GM19455 (cell line): Measurements from ENCODE around the gene NEU2.
A peak's percentile ranks its signal among the peaks of the same experiment; 100 is the strongest.
"Not testable (repeated sequence)": the region's sequence is repeated elsewhere in the genome, so short reads cannot be mapped to it uniquely, and the experiment has no call there.

Experiments used
- ATAC-seq: cut with Tn5 transposase; IDR thresholded peaks from one replicate; pipeline ENCODE4 v1.9.1; 2021; ENCODE audit not compliant: unreplicated experiment

Gene NEU2

DNA sequence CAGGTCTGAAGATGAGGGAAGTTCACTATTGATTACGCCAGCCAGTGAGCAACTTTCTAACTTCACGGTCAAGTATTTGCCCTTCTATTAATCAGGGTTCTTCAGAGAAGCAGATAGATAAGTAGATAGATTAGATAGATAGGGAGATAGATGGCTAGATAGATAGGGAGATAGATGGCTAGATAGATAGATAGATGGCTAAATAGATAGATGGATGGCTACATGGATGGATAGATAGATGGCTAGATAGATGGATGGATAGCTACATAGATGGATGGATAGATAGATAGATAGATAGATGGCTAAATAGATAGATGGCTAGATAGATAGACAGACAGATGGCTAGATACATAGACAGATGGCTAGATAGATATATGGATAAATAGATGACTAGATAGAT lies 22.9 kb downstream of the NEU2 start:
- no peak for ATAC-seq

DNA sequence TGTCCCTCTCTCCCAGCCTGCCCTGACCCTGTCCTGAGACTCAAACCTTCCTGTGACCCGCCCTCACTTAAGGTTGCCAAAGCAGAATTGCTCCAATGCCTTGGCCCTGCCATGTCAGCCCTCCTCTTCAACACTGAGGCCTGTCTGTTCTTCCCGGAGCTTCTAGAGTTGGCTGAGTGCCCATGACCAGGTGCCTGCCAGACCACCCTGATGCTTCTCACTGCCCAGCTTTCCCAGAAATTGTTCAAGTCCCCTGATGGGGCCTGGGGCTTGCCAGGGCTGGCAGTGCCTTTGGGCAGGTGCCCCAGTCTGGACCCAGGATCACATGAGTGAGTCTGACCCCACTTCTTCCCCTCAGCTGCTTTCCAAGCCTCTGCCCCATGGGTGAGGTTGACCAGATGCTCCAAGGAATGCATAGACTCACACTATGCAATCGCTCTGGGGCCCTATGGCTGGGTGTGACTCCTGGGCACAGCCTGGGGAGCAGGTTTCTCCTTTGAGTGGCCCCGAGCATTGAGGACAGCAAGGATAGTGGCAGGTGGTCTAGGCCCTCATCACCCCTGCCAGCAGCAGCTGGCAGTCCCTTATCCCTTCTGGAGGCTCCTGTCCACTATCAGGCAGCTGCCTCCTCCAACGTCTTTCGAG lies 24.6 kb downstream of the NEU2 start:
- no peak for ATAC-seq

DNA sequence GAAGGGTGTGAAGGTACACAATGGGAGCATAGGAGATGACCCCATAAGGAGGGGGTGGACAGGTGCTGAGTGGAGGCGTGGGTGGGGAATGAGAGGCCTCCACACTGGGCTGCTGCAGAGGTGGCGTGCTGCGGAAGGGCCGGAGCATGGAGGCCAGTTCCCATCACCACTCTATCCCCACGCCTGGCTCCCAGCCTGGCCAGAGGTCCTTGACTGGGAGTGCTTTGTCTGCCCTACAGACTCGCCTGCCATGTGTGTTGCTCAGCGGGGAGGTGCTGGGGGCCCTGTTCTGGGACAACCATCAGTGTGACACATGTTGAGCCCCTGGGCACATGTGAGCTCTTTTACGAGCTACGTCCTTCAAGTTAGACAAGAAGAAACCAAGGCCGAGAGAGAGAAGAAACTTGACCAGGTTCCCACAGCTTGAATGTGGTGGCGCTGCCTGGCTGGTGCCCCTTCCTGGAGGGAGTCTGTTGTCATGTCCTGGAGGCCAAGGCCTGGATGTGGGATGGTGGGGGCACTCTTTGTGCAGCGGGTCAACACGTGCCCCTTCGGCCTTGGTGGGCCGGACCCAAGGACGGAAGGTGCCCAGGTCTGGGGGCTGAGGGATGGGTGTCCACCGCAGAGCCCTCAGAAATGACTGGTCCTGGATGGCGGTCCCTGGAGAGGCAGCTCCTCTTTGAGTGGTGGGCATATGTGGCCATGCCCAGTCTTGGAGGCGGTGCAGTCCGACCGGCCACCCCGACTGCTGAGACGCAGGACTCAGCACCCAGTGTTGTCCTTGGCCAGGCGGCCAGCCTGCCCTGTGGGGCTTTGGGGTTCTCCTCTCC lies 26.5 kb downstream of the NEU2 start:
- ATAC-seq = no peak

DNA sequence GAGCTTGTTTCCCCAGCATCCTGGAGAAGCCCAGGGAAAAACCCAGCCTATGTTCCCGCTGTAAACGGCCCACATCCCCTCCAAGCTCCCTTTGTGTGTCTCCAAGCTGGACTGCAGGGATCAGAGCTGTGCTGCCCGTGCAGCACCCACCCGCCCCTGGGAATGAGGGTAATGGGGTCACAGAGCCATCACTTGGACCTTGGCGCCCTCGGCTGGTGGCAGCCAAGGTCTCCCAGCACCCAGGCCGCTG lies 27.0 kb downstream of the NEU2 start:
- no peak for ATAC-seq

DNA sequence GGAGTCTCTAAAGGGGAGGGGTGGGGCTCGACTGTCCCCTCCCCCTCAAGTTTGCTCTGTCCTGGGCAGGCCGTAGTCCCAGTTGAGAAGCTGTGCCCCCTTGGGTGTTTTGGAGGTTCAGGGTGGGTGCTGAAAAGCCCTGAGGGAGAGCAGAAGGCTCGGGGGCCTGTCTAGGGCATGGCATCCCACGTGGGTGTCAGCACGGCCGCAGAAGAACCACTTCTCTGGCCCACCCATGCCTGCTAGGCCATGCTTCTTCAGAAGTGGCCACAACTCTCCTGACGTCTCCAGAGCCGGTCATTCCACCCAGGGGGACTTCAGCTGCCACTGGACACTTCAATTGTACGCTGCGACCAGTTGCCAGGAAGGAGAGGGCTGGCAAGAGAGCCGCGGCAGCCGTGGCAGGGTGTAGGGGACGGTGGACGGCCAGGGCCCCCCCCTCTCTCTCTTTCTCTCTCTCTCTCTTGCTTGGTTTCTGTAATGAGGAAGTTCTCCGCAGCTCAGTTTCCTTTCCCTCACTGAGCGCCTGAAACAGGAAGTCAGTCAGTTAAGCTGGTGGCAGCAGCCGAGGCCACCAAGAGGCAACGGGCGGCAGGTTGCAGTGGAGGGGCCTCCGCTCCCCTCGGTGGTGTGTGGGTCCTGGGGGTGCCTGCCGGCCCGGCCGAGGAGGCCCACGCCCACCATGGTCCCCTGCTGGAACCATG lies 27.5 kb downstream of the NEU2 start, which contains the start of gene INPP5D:
Gene INPP5D (plus strand): TSS at position 546 of the 704 bp plus-strand sequence. CDS start 137 bp downstream, at position 683.
- peak; percentile 38 for ATAC-seq

DNA sequence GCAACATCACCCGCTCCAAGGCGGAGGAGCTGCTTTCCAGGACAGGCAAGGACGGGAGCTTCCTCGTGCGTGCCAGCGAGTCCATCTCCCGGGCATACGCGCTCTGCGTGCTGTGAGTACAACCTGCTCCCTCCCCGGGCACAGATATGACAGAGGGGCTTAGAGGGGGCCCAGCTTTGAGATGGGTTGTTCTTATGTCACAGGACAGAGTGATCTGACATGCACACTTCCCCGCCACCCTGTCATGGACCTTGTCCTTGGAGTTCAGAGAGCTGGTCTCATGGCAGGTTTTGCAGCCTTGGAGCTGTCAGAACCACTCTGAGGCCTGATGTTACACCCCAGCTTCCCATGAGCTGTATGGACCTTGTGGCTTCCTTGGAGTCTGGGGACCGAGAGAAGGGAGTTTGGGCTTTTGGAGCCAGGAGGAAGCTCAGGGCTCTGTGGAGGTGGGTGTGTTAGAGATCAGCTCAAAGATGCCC lies 28.1 kb downstream of the NEU2 start:
- ATAC-seq = peak; percentile 2

DNA sequence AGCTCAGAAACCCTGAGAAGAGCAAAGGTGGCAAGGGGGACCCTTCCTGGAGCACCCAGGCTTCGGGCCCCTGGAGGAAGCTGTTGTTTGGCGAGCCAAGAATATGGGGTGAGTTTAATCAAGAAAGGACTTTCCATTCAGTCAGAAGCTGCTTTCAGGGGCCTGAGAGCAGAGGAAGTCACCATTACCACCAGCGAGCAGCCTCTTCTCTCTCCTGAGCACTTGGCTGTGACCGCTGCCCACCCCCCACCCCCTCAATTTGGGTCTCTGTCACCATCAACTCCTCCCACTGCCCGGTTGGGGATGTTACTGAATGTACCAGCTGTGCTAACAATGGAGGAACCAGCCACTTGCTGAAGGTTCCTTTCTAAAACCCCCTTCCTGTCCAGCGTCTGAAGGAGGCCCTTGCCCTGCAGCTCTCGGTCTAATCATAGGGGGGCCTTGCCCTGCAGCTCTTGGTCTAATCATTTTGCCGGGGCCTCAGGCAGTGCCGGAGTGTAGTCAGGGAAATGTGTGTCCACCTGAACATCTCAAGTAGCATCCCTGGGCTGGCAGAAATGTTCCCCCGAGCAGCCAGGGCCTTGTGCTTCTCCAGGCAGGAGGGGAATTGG lies 28.6 kb downstream of the NEU2 start:
- no peak for ATAC-seq

DNA sequence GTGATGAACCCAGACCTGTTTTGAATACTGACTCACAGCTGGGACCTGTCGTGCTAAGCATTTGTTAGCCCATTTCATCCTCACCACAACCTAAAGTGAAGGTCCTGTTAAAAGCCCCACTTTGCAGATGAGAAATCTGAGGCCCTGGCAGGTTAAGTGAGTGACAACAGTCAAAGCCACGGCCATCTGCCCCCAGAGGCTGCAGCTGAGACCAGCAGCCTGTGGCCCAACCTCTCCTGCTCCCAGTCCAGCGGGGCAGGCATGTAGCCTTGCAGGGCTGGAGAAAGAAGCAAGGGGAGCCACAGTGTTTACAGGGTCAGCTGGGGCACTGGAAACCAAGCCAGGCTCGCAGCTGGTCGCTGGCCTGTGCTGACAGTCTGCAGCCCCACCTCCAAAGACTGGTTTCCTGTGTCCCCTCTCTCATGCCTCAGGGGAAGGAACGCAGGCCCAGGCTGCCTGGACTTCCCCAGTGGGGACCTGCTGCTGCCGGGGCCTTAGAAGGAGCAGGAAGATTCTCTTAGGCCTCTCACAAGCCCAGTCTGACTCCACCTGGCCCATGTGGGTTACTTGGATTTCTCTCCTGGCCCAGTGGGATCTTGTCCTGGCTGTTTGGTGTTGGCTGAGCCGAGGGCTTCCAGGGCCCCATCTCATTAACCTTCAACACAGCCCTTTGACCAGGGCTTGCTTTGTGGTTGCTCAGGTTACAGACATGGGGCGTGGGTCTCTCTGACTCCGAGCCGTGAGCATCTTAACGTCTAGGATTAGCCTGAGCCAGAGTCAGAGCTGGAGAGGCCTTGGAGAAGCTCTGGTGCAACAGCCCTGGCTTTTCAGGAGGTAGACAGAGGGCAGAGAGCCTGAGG lies 29.3 kb downstream of the NEU2 start:
- ATAC-seq = peak; percentile 30

DNA sequence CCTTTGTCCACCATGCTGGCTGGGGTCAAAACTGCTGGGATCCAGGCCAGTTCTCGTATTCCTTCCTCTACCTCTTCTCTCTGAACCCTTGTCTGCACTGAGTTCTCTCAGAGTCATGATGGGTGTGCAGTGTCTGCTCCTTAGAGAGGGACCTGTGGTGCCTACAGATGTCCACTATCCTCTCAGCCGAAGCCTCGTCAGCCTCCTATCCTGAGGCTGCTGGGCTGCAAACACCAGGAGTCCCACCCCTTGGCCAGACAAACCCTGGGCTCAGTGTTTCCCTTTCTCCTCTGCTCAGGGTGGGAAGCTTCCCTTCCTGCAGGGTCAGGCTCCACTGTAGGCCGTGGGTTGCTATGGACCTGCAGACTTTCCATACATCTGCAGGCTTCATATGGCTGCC lies 30.0 kb downstream of the NEU2 start:
- no peak for ATAC-seq

DNA sequence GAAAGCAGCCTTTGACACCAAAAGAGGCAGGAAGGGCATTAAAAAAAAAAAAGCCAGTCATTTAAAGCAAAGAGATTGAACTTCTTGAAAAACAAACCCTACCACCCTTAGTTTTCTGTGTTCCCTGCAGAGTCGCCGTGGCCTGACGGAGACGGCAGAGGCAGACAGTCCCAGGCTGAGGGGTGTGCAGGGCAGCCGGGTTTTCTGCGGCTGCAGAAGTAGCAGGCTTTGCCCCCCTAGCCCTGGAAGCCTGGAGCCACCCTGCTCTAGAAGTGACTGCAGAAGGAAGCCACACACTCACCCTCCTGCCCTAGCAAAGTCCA lies 30.4 kb downstream of the NEU2 start:
- no peak for ATAC-seq

DNA sequence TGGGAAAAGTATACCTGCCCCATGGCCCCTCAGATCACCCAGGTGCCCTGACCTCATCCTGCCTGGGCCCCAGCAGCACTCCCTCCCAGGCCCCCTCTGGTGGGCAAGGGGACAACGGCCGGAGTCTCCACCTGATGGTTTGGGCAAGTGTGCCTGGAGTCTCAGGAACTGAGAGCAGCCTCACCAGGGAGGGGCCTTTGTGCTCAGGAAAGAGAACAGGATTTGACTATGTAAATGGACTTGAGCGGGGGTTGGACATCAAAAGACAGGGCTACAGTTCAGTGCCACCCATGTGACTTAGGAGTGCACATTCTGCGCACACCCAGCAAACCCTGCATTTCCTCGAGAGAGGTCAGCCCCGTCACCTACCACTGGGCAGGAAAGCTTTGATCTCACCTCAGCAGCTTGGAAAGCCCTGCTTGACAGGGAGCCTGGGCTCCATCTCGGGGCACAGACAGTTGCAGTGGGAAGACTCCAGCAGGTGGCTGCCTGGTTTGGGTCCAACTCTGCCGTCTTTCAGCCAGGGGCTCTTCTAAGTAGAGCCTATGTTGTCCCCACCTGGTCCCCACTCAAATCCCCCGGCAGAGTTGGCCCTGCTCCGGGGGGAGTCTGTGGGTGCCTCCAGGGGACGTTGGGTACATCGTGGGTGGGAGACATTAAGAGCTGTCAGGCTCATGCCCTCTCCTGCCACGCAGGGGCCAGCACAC lies 30.9 kb downstream of the NEU2 start:
- peak; percentile 57 for ATAC-seq

DNA sequence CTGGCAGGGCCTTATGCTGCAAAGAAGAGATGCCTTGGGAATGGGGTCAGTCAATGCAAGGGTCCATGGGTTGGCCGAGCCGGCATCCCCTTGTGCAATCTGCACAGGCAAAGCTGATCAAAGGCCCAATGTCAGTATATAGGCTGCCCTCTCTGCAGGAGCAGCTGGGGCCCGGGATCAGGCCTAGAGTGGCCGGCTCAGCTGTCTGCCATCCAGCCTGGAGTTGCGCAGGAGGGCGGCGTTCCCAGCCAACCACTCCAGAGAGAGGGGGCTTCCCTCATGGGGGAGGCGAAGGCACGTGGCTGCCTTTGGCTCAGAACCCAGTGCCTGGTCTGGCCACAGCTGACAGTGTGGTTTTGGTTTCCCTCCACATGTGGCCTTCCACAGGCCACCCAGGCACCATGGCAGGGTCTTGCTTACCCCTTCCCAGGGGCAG lies 31.5 kb downstream of the NEU2 start:
- ATAC-seq = no peak

DNA sequence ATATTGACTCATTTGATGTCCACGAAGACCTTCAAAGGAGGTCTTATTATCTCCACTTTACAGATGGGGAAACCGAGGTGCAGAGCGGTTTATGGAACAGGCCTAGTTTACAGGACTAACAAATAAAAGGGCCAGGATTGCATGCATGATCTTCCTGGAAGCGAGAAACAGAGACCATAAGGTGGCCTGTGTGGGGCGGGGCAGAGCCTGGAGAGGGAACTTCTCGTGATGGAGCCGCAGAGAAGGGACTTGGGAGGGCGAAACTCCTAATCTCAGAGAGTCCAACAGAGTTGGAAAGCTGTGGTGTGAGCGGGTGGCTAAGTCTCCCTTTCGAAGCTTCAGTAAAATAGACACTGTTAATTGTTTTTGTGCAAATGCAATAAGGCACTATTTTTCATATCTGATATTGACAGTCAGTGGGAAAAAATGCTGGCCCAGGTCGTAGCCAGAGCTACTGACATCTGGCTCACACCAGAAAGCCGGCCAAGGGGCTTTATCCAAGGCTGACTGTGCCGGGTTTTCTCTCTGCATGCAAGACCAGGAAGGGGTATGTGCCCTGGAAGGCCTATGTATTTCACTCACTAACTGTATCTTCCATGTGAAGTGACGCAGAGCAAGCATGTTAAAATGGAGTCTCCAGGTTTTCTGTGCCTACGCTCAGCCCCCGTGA lies 32.2 kb downstream of the NEU2 start:
- ATAC-seq = no peak

DNA sequence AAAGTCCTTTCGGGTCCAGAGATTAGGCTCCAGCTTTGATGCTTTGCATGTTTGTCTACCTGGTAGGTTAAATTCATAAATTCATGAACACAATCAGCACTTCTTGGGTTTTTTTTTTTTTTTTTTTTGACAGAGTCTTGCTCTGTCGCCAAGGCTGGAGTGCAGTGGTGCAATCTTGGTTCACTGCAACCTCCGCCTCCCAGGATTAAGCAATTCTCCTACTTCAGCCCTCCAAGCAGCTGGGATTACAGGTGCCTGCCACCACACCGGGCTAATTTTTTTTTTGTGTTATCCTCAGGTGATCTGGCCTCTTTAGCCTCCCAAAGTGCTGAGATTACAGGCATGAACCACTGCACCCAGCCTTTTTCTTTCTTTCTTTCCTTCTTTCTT lies 32.7 kb downstream of the NEU2 start:
- ATAC-seq = not testable (repeated sequence)

DNA sequence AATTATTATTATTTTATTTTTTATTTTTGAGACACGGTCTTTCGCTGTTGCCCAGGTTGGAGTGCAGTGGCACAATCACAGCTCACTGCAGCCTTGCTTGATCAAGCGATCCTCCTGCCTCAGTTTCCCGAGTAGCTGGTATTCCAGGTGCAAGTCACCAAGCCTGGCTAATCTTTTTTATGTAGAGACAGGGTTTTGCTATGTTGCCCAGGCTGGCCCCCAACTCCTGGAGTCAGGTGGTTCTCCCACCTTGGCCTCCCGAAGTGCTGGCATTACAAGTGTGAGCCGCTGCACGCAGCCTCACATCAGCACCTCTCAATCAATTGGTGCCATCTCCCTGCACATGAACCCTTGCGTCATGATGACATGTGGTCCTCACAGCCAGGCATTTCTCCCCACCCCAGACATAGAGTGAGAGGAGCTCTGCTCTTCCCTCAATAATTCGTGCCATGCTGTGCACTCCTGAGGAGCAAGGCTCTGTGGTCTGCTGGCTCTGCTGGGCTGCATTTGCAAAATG lies 33.5 kb downstream of the NEU2 start:
- ATAC-seq = no peak

DNA sequence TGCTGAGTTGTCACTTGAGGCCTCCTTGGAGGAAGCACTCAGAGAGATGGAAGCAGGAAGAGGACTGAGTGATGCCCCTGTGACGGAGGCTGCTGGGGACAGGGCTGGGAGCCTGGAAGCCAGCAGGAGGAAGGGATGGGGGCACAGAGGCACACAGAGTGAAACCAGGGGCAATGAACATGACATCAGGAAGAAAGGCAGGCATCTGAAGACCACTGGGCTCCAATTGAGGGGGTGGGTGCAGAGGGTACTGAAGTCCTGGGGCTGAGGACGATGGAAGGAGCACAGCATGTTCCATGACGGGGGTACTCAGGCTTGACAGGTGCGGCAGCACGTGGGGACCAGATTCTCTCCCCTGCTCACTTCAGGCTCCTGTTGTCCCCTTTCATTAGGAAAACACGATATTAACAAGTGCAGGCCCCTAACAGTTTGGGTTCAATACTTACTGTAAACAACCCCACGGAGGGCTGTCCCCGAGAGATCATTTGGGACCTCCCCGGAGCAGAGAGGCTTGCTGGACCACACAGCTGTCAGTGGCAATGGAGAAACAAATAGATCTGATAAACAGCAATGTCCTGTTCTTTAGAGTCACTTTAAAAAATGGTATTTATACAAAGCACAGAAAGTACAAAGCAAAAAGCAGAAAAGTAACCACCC lies 36.4 kb downstream of the NEU2 start:
- no peak for ATAC-seq

DNA sequence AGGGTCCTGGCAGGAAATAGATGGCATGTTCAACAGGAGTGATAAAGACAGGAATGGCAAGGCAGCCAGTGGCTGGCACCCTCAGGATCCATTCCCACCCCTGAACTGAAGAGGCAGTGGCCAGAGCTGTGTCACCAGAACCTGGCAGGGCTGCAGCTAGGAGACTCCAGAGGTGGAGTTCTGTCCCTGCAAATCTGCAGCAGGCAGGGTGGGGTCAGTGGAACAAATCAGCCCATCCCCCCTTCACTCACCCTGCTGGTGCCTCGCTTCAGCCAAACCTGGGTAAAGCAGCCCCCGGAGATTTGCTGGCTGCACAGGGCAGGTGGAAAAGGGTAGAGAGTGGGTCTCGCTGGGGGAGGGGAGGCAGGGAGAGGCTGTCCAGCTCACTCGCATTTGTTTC lies 40.4 kb downstream of the NEU2 start:
- no peak for ATAC-seq

DNA sequence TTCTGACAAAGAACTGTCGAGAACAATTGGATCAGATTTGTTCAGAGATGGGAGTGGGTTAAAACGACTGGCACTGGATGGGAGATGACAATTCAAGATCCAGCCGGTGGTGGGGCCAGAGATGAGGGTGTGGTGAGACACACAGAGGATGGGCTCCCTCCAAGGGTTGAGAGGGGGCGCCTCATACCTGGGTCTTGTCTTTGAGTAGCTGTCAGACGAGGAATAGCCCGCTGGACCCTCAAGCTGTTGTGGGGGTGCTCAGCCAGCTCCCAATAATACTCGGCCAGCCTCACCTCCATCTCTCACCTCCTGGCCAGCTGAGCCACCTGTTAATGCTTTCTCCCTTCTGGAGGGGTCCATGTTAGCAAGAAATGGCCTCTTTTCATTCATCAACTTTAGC lies 41.6 kb downstream of the NEU2 start:
- ATAC-seq = no peak
